D721Med (cell line): Measurements from ENCODE around the gene NDC80.
A peak's percentile ranks its signal among the peaks of the same experiment; 100 is the strongest.
"Not testable (repeated sequence)": the region's sequence is repeated elsewhere in the genome, so short reads cannot be mapped to it uniquely, and the experiment has no call there.

ENCODE experiments used
- DNase-seq: peaks from one replicate; pipeline ENCODE4 v3.0.0; 2011; ENCODE audit warnings: low spot score; ENCODE audit not compliant: insufficient read length
- FAIRE-seq: peaks from 2 replicates; lab custom pipeline; 2011; peaks lifted over from hg19 to GRCh38; lab: Jason Lieb, UNC
- TF ChIP-seq, protein P1 (sequence below): IDR thresholded peaks from 2 replicates; pipeline ENCODE4 v1.5.1; 2012; ENCODE audit warnings: mild to moderate bottlenecking, control low read depth; ENCODE audit not compliant: insufficient read depth; ENCODE audit errors: missing control alignments

The NDC80 gene

DNA sequence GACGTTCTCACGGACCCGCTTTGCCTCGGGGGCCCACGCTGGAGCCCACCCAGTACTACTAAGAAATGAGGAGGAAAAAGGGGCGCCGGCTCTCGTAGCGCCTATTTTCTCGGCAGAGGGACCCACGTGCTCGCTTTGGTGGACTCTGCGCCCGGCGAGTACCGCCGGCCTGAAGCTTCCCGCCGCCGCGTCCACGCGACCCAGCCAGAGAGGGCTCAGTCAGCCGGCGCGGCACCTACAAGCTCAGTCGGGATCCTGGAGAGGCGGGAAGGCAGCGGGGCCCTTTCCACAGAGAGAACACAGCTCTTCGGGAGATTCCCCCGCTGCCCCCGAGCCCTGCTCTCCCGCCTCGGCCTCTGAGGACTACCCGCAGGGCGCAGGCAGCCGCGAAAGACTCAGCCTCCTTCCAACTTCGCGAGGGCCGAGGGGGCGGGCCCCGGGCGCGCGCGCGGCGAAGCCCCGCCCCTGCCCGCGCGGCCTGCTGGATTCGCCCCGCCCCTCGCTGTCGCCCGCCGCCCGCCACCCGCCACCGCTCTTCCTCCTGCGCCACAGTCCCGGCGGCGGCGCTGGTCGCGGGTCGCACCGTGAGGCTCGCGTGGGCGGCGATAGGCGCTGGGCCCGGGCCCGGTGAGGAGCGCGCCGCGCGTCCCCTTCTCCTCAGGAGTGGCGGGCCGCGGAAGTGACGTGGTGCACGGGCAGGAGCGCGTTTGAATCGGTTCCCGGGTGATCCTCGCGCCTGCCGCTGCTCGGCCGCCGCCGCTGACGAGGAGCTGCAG, 84.0 kb downstream of the NDC80 start, which contains the start of gene SMCHD1:
SMCHD1 (plus strand) TSS at position 549 of the 776 bp plus-strand sequence. CDS start 350 bp downstream, outside the sequence.
- DNase-seq = peak; percentile 32
- no peak for FAIRE-seq
- TF ChIP-seq, protein P1, sequence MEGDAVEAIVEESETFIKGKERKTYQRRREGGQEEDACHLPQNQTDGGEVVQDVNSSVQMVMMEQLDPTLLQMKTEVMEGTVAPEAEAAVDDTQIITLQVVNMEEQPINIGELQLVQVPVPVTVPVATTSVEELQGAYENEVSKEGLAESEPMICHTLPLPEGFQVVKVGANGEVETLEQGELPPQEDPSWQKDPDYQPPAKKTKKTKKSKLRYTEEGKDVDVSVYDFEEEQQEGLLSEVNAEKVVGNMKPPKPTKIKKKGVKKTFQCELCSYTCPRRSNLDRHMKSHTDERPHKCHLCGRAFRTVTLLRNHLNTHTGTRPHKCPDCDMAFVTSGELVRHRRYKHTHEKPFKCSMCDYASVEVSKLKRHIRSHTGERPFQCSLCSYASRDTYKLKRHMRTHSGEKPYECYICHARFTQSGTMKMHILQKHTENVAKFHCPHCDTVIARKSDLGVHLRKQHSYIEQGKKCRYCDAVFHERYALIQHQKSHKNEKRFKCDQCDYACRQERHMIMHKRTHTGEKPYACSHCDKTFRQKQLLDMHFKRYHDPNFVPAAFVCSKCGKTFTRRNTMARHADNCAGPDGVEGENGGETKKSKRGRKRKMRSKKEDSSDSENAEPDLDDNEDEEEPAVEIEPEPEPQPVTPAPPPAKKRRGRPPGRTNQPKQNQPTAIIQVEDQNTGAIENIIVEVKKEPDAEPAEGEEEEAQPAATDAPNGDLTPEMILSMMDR = no peak

DNA sequence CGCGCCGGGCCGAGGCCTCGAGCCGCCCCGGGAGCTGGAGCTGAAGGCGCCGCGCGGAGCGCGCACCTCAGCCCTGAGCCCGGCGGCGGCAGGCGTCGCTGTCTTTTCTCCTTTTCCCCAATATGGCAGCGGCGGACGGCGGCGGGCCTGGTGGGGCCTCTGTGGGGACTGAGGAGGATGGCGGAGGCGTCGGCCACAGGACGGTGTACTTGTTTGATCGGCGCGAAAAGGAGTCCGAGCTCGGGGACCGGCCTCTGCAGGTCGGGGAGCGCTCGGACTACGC, 84.5 kb downstream of the NDC80 start:
- no peak for FAIRE-seq
- DNase-seq = no peak
- TF ChIP-seq, protein P1 = no peak

DNA sequence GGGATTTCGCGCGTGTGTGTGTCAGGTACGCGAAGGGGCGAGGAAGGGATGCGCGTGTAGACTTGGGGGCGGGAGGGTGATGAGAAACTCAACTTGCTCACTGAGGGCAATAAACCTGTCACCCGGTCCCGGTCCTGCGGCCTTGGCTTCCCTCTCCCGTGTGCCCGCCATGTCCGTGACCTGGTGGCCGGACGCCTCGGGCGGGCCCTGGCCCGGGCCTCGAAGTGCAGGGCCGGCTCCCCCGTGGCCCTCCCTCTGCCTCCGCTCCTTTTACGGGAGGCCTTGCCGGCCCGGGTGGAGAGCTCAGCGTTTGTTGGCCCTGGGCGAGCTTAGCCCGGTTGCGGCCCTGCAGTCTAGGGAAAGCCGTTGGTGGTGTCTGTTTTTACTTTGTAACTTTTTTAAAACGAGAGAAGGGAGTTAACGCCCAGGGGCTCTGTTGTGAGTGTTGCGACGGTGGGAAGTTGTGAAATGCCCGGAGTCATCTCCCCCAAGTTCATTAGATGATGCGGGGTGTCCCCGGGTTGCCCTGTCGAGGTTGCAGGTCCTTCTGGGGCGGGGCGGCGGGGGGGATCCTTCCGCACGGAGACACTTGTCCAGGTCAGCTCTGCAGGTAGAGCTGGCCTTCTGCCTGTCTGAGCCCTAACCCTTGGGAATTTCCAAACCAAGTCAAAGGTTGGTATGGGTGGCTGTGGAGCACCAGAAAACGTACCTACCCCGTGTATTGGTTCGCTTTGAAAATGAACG, 85.1 kb downstream of the NDC80 start:
- FAIRE-seq (no peak), DNase-seq (no peak)
- TF ChIP-seq, protein P1 = no peak

DNA sequence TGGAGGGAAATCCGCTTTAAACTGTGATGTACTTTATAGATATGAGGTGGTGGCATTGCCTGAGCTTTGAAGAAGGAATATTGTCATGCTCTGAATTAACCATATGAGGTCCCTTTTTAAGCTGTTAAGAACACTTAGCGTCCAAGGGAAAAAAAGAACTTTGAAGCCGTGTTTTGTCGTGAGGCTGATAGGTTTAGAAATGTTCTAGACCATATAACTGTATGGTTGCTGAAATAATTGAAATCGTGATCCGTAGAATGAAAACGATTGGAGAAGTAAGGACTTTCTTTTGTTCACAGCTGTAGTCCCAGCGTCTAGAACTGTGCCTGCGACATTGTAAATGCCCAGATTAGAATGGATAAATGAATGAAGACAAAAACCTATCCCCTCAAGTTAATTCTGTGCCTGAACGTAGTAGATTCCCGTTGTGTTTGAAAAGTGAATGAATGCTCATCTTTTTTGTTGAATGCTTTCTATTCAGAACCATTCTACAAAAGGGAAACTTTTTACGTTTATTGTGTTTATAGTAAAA, 85.7 kb downstream of the NDC80 start:
- no peak for DNase-seq
- TF ChIP-seq, protein P1 = no peak
- peak; percentile 77 for FAIRE-seq

DNA sequence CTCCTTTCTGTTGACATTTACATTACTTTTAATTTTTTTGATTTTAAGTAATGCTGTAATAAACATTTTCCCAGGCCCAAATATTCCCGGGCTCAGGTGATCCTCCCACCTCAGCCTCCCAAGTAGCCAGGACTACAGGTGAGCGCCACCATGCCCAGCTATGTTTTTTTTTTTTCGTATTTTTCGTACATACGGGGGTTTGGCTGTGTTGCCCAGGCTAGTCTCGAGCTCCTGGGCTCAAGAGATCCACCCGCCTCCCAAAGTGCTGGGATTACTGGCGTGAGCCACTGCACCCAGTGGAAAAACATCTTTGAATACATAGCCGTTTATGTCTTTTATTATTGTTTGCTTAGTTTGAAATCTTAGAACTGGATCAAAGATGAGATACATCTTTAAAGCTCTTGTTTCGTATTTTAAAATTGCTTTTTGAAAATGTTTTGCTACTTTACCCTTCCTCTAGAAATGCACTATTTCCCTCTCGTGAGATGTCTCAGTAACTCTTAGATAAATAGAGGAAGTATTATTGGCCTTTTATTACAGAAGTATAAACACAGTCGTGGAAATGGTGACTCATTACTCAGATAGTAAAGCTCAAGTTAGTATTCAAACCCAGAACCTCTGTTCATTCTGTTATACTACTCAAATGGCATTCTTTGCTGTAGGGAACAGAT, 86.6 kb downstream of the NDC80 start:
- TF ChIP-seq, protein P1 = no peak
- FAIRE-seq = peak; percentile 44
- DNase-seq = no peak

DNA sequence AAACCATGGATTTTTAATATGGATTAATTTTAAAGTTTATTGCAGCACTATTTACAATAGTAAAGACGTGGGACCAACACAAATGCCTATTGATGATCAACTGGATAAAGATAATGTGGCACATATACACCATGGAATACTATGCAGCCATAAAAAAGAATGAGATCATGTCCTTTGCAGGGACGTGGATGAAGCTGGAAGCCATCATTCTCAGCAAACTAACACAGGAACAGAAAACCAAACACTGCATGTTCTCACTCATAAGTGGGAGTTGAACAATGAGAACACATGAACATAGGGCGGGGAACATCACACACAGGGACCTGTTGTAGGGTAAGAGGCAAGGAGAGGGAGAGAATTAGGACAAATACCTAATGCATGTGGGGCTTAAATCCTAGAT, 89.5 kb downstream of the NDC80 start:
- FAIRE-seq, DNase-seq: not testable (repeated sequence)

DNA sequence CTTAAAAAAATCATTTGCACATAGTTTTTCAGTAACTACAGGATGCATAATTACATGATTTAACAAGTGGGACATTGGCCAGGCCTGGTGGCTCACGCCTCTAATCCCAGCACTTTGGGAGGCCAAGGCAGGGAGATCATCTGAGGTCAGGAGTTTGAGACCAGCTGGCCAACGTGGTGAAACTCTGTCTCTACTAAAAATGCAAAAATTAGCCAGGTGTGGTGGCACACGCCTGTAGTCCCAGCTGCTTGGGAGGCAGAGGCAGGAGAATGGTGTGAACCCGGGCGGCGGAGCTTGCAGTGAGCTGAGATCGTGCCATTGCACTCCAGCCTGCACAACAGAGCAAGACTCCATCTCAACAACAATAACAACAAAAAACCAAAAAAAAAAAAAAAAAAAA, 90.9 kb downstream of the NDC80 start:
- not testable (repeated sequence) for FAIRE-seq

More for the DNA sequence above, 90.9 kb downstream of the NDC80 start:
- DNase-seq = not testable (repeated sequence)
